Measurements from ENCODE around the gene GEN1.
"Not testable (repeated sequence)": the region's sequence is repeated elsewhere in the genome, so short reads cannot be mapped to it uniquely, and the experiment has no call there.

Gene GEN1

GRCh38 chr2:17798338-17798737, 44.4 kb downstream of the GEN1 start:
- DNase-seq: no peak

GRCh38 chr2:17799301-17800120, 45.6 kb downstream of the GEN1 start:
- DNase-seq: no peak

GRCh38 chr2:17800219-17800618, 46.3 kb downstream of the GEN1 start:
- DNase-seq: no peak

GRCh38 chr2:17800693-17801458, 46.9 kb downstream of the GEN1 start:
- no peak for DNase-seq

GRCh38 chr2:17803497-17803896, 49.6 kb downstream of the GEN1 start:
- DNase-seq: no peak

GRCh38 chr2:17804358-17804757, 50.4 kb downstream of the GEN1 start:
- DNase-seq: no peak

GRCh38 chr2:17805166-17805565, 51.2 kb downstream of the GEN1 start:
- DNase-seq: no peak

- no peak for DNase-seq
Measured at GRCh38 chr2:17805717-17806363, 51.9 kb downstream of the GEN1 start.

- no peak for DNase-seq
Measured at GRCh38 chr2:17813010-17813741, 59.2 kb downstream of the GEN1 start.

GRCh38 chr2:17813742-17814473, 60.0 kb downstream of the GEN1 start:
- no peak for DNase-seq

GRCh38 chr2:17814601-17815000, 60.7 kb downstream of the GEN1 start:
- no peak for DNase-seq

GRCh38 chr2:17815468-17816184, 61.7 kb downstream of the GEN1 start:
- no peak for DNase-seq

GRCh38 chr2:17816396-17817245, 62.7 kb downstream of the GEN1 start, which contains the start of gene MSGN1:
TSS of gene MSGN1 (plus strand) at chr2:17816460. CDS start at chr2:17816519, 59 bp downstream.
- no peak for DNase-seq

GRCh38 chr2:17818235-17818815, 64.4 kb downstream of the GEN1 start:
- no peak for DNase-seq

GRCh38 chr2:17821080-17821479, 67.1 kb downstream of the GEN1 start:
- DNase-seq: no peak

- DNase-seq: no peak
Measured at GRCh38 chr2:17821535-17822444, 67.9 kb downstream of the GEN1 start.

GRCh38 chr2:17822445-17823117, 68.6 kb downstream of the GEN1 start:
- DNase-seq: no peak

- not testable (repeated sequence) for DNase-seq
Measured at GRCh38 chr2:17823646-17824045, 69.7 kb downstream of the GEN1 start.

Data from activated CD4-positive, alpha-beta T cell treated with anti-CD3 and anti-CD28 coated beads for 48 hours (primary cell).